HG03354 (cell line): ENCODE measurements around the gene SPAG17.
"Not testable (repeated sequence)": the region's sequence is repeated elsewhere in the genome, so short reads cannot be mapped to it uniquely, and the experiment has no call there.

Experiments
- ATAC-seq: cut with Tn5 transposase; IDR thresholded peaks from one replicate; pipeline ENCODE4 v1.9.1; 2021; ENCODE audit warnings: mild to moderate bottlenecking; ENCODE audit not compliant: unreplicated experiment, poor library complexity, severe bottlenecking

SPAG17 gene

GRCh38 chr1:117929343-117930172, 255.5 kb downstream of the SPAG17 start, which contains the start of the genes GDAP2 and WDR3:
Gene GDAP2, minus strand, starts transcription at chr1:117929621. Its CDS starts 9,264 bp downstream, at chr1:117920357.
Gene WDR3, plus strand, starts transcription at chr1:117929739. Its CDS starts 3,581 bp downstream, at chr1:117933320.
- ATAC-seq = peak; percentile 94

DNA sequence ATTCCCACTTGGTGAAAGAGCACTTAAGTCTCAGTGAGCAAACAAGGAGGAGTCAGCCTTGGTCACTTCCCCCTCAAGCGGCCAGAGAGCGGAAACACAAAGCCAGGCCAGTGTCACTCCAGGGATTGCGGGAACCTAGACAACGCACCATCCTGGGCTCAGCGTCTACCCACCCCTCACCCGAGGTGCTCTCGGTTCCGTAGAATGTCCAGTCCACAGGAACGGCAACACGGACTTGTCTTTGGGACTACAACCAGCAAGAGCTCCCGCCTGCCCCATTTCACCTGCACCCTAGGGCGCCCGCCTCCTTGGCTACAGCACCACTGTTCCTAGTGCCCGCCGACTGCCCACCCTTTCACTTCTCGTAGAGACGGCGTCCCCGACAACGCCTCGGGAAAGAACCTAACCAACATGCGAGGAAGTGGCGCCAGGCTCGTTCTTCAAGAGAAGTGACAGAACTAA, 256.1 kb downstream of the SPAG17 start:
- peak; percentile 48 for ATAC-seq

DNA sequence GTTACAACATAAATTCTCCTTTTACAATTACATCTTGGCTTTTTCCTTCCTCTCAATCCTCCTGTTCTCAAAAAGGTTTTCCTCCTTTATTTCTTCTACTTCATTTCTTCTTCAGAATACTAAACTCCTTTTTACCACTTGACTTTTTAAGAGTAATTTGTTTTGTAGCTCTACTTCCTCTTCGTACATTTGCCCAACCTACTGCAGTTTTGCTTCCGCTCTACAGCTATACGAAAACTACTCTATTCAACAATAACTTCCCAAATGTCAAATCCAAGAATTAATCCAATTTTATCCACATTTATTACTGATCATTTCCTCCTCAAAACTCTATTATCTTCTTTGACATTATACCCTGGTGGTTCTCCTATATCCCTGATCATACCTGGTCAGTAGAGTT, 259.0 kb downstream of the SPAG17 start:
- ATAC-seq = no peak

GRCh38 chr1:117922717-117923116, 262.3 kb downstream of the SPAG17 start:
- not testable (repeated sequence) for ATAC-seq

DNA sequence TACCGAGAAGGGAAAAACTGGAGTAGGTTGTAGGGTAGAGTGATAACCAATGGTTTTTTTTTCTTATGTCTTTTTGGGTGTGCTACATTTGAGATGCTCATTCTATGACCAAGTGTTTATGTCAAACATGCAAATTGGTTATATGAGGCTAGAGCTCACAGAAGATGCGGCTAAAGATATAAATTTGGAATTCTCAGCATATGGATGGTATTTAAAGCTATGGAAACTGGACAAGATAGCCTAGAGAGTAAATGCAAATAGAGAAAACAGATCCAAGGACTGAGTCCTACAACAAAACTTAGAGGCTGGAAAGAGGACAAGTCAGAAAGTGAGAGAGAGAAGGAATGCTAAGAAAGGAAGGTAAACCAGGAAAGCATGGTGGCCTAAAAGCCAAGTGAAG, 263.0 kb downstream of the SPAG17 start:
- ATAC-seq = no peak

DNA sequence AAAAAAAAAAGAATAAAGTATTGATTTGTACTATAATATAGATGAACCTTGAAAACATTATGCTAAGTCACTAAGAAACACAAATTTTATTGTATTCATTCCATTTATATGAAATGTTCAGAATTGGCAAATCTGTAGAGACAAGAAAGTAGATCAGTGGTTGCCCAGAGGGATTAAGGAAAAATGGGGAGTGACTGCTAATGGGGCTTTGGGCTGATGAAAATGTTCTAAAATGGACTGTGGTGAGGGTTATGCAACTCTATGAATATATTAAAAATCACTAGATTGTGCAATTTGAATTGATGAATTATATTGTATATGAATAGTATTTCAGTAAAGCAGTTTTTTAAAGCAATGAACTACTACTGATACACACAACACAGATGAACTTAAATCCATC, 265.7 kb downstream of the SPAG17 start:
- no peak for ATAC-seq

DNA sequence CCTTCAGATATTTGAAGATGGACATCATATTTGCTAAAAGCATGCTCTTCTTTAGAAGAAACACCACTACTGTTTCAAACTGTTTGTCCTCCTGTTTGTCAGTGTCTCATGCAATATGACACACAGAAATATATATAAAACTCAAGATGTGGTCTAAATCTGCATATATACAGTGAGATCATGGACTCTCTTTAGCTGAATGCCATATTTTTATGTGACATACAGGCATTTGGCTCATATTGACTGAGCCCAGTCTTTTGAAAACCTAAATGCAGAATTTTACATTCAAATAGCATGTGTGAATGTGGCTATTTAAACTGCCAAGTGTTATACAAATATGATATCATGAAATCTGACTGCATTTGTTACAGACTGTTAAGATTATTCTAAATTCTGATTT, 274.0 kb downstream of the SPAG17 start:
- ATAC-seq = no peak

GRCh38 chr1:117905019-117905418, 280.0 kb downstream of the SPAG17 start:
- ATAC-seq = no peak

- no peak for ATAC-seq
Measured at GRCh38 chr1:117904485-117904884, 280.5 kb downstream of the SPAG17 start.
